ENCODE data around the gene STX17.

DNA sequence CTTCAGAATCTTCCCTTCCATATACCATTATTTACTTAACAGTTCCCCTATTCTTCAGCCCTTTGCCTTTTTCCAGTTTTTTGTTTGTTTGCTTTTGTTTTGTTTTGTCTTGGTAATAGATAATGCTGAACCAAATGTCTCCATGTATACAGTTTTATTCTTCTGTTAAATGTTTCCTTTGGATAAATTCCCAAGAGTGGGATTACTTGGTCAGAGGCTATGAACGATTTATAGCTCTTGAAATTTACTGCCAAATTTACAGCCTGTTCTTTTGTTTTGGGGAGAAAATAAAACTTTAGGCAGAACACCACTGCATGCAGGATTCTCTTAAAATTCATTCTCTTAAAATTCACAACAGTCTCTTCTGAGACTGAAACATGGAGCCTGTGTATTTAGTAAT lies 46.2 kb upstream of the STX17 start:
- no peak for TF ChIP-seq CTCF (IDR thresholded peaks at IDR 0.05; ENCODE audit: low read depth, low read length)
- no peak for TF ChIP-seq EZH2phosphoT487 (IDR thresholded peaks at IDR 0.05; ENCODE audit: low read depth)
